GM12878 (cell line): ENCODE data around the gene SIK3.

Source experiments
- ETV6 ChIP-seq, 2 experiments: fragments of 450-650 bp in 1 of 2; IDR thresholded peaks in 1 of 2; conservative IDR thresholded peaks in 1 of 2; 2 replicates each; pipeline ENCODE4 v1.6.1; 2014; ENCODE audit warnings: antibody characterized with exemption in 1 of 2, borderline replicate concordance in 1 of 2, low read depth in 1 of 2, mild to moderate bottlenecking in 1 of 2, moderate library complexity in 1 of 2
- EZH2 ChIP-seq: IDR thresholded peaks from 2 replicates; pipeline ENCODE4 v1.6.1; 2012; ENCODE audit warnings: low read depth, mild to moderate bottlenecking, control low read depth, inconsistent platforms, low read length, borderline replicate concordance; ENCODE audit not compliant: control insufficient read depth
- MXI1 ChIP-seq: fragments of 150-350 bp; IDR thresholded peaks from 2 replicates; pipeline ENCODE4 v1.6.1; 2011; ENCODE audit warnings: low read depth, mild to moderate bottlenecking, inconsistent platforms, low read length, improper control_type of control experiment
- NFXL1 ChIP-seq: fragments of 450-650 bp; IDR thresholded peaks from 2 replicates; pipeline ENCODE4 v1.6.1; 2017; ENCODE audit warnings: antibody characterized with exemption, mild to moderate bottlenecking, borderline replicate concordance
- NR2C2 ChIP-seq: IDR thresholded peaks from 2 replicates; pipeline ENCODE4 v1.6.1; 2011; ENCODE audit warnings: borderline replicate concordance, low read depth; ENCODE audit not compliant: control insufficient read depth, insufficient read length
- POLR2A ChIP-seq: IDR thresholded peaks from 2 replicates; pipeline ENCODE4 v1.6.1; 2011; ENCODE audit warnings: low read depth, mild to moderate bottlenecking, low read length
- POLR2AphosphoS2 ChIP-seq: IDR thresholded peaks from 2 replicates; pipeline ENCODE4 v1.6.1; 2011; ENCODE audit warnings: low read depth, mild to moderate bottlenecking, low read length, improper control_type of control experiment, moderate library complexity
- POLR2AphosphoS5 ChIP-seq: IDR thresholded peaks from 2 replicates; pipeline ENCODE4 v1.6.1; 2011; ENCODE audit warnings: mild to moderate bottlenecking, low read length, inconsistent platforms
- SRF ChIP-seq, 2 experiments: IDR thresholded peaks; 2 replicates each; pipeline ENCODE4 v1.6.1; 2011; ENCODE audit warnings: low read depth in 2 of 2, low read length in 2 of 2, mild to moderate bottlenecking in 1 of 2, moderate library complexity in 1 of 2
- TF ChIP-seq, protein P1 (sequence below): IDR thresholded peaks from 2 replicates; pipeline ENCODE4 v1.6.1; 2011; ENCODE audit warnings: borderline replicate concordance, low read depth, mild to moderate bottlenecking, moderate library complexity, mixed read lengths, low read length; ENCODE audit not compliant: insufficient read depth; ENCODE audit errors: extremely low read length
- TF ChIP-seq, protein P2 (sequence below), 3 experiments: IDR thresholded peaks in 2 of 3; conservative IDR thresholded peaks in 1 of 3; 2 replicates each; pipeline ENCODE4 v1.5.1; 2011; ENCODE audit warnings: low read depth in 3 of 3, low read length in 3 of 3, mild to moderate bottlenecking in 3 of 3, control low read depth in 2 of 3, moderate library complexity in 2 of 3, inconsistent platforms in 1 of 3, mixed read lengths in 1 of 3; ENCODE audit not compliant: control insufficient read depth in 2 of 3, insufficient read depth in 1 of 3; ENCODE audit errors: extremely low read depth in 1 of 3
- TF ChIP-seq, protein P3 (sequence below): fragments of 450-650 bp; IDR thresholded peaks from 2 replicates; pipeline ENCODE4 v1.6.1; 2014; ENCODE audit warnings: mild to moderate bottlenecking
- TF ChIP-seq, protein P4 (sequence below): fragments of 150-350 bp; IDR thresholded peaks from 2 replicates; pipeline ENCODE4 v1.6.1; 2016; ENCODE audit warnings: low read depth, low read length

DNA sequence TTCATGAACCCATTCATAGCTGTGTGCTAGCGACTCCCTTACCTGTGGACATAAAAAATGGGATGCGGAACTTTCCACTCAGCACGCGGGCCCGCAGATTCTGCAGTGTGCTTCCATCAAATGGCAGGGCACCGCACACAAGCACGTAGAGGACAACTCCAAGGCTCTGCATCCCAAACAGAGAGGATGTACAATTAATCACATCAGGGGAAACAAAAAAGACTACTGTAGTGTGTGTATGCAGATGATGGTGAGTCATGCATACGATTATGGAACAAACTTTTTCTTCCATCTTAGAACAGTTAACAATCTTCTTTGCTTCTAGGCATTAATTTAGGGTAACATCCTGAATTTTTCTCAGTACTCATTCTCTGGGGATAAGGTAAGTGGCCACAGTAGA, 202.0 kb downstream of the SIK3 start:
- TF ChIP-seq, protein P1, sequence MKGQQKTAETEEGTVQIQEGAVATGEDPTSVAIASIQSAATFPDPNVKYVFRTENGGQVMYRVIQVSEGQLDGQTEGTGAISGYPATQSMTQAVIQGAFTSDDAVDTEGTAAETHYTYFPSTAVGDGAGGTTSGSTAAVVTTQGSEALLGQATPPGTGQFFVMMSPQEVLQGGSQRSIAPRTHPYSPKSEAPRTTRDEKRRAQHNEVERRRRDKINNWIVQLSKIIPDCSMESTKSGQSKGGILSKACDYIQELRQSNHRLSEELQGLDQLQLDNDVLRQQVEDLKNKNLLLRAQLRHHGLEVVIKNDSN = no peak
- TF ChIP-seq EZH2 (no peak), POLR2A (no peak), ETV6 (conservative IDR thresholded peaks at IDR 0.05 in 1 of 2, IDR thresholded peaks at IDR 0.05 in 1 of 2; ENCODE audit: borderline replicate concordance in 1 of 2, low read depth in 1 of 2) (no peak), POLR2AphosphoS5 (no peak), NFXL1 (no peak), SRF (IDR thresholded peaks at IDR 0.05; ENCODE audit: low read depth in 2 of 2, low read length in 2 of 2) (no peak), NR2C2 (no peak), POLR2AphosphoS2 (no peak), MXI1 (no peak)
- TF ChIP-seq, protein P2, sequence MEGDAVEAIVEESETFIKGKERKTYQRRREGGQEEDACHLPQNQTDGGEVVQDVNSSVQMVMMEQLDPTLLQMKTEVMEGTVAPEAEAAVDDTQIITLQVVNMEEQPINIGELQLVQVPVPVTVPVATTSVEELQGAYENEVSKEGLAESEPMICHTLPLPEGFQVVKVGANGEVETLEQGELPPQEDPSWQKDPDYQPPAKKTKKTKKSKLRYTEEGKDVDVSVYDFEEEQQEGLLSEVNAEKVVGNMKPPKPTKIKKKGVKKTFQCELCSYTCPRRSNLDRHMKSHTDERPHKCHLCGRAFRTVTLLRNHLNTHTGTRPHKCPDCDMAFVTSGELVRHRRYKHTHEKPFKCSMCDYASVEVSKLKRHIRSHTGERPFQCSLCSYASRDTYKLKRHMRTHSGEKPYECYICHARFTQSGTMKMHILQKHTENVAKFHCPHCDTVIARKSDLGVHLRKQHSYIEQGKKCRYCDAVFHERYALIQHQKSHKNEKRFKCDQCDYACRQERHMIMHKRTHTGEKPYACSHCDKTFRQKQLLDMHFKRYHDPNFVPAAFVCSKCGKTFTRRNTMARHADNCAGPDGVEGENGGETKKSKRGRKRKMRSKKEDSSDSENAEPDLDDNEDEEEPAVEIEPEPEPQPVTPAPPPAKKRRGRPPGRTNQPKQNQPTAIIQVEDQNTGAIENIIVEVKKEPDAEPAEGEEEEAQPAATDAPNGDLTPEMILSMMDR (IDR thresholded peaks at IDR 0.05 in 2 of 3, conservative IDR thresholded peaks at IDR 0.05 in 1 of 3; ENCODE audit: control insufficient read depth in 2 of 3, extremely low read depth in 1 of 3, insufficient read depth in 1 of 3, low read depth in 3 of 3, low read length in 3 of 3) = no peak
- TF ChIP-seq, protein P3, sequence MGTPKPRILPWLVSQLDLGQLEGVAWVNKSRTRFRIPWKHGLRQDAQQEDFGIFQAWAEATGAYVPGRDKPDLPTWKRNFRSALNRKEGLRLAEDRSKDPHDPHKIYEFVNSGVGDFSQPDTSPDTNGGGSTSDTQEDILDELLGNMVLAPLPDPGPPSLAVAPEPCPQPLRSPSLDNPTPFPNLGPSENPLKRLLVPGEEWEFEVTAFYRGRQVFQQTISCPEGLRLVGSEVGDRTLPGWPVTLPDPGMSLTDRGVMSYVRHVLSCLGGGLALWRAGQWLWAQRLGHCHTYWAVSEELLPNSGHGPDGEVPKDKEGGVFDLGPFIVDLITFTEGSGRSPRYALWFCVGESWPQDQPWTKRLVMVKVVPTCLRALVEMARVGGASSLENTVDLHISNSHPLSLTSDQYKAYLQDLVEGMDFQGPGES = no peak
- TF ChIP-seq, protein P4, sequence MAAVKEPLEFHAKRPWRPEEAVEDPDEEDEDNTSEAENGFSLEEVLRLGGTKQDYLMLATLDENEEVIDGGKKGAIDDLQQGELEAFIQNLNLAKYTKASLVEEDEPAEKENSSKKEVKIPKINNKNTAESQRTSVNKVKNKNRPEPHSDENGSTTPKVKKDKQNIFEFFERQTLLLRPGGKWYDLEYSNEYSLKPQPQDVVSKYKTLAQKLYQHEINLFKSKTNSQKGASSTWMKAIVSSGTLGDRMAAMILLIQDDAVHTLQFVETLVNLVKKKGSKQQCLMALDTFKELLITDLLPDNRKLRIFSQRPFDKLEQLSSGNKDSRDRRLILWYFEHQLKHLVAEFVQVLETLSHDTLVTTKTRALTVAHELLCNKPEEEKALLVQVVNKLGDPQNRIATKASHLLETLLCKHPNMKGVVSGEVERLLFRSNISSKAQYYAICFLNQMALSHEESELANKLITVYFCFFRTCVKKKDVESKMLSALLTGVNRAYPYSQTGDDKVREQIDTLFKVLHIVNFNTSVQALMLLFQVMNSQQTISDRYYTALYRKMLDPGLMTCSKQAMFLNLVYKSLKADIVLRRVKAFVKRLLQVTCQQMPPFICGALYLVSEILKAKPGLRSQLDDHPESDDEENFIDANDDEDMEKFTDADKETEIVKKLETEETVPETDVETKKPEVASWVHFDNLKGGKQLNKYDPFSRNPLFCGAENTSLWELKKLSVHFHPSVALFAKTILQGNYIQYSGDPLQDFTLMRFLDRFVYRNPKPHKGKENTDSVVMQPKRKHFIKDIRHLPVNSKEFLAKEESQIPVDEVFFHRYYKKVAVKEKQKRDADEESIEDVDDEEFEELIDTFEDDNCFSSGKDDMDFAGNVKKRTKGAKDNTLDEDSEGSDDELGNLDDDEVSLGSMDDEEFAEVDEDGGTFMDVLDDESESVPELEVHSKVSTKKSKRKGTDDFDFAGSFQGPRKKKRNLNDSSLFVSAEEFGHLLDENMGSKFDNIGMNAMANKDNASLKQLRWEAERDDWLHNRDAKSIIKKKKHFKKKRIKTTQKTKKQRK = no peak
